Measurements from ENCODE around the gene HIP1R. TPM values are rescaled to one million over a fixed set of nuclear protein-coding genes. Genes with fewer than 3 reads are reported as not detected.
A peak's percentile ranks its signal among the peaks of the same experiment; 100 is the strongest.

The HIP1R gene
- total RNA-seq, 4 donors from 2014 or later = 27.3 to 46.3 (median 44.8) TPM

- H3K4me3 ChIP-seq = no peak overlapping the region
- TF ChIP-seq CTCF (IDR thresholded peaks at IDR 0.05) (no peak), POLR2A (IDR thresholded peaks at IDR 0.05) (no peak)
Measured at GRCh38 chr12:122849352-122850047, 14.2 kb downstream of the HIP1R start.

GRCh38 chr12:122850048-122850445, 14.8 kb downstream of the HIP1R start:
- DNase-seq = no peak
- peak overlapping the region in 1 of 4 donors; percentile 76 for H3K27ac ChIP-seq
- WGBS, 2 donors = 92% methylated on average over 2 of the region's 14 CpGs; no CpG with 5 or more reads in 1 of the 2 donors
- H3K4me1 ChIP-seq = peaks cover 6 to 45% (median 30%) of the 10 kb centered on the region in 3 donors
- H3K36me3 ChIP-seq = peaks cover 0 to 22% (median 0%) of the 10 kb centered on the region in 3 donors
- TF ChIP-seq POLR2A (IDR thresholded peaks at IDR 0.05) (no peak), CTCF (IDR thresholded peaks at IDR 0.05) (no peak)
- intact Hi-C loops (cut with DNase I) = no loop called here
- H3K9me3 ChIP-seq = no peaks in the 10 kb centered on the region
- no peak overlapping the region for H3K4me3 ChIP-seq
- H3K27me3 ChIP-seq = no peaks in the 10 kb centered on the region

More at GRCh38 chr12:122849352-122850047, 14.2 kb downstream of the HIP1R start:
- 87 to 93% methylated on average over 15 to 18 of the region's 26 CpGs for WGBS, 2 donors
- intact Hi-C loops (cut with DNase I) = no loop called here
- DNase-seq = no peak
- peak overlapping the region in 1 of 4 donors; percentile 76 for H3K27ac ChIP-seq
- no peaks in the 10 kb centered on the region for H3K27me3 ChIP-seq
- H3K4me1 ChIP-seq = peaks cover 6 to 50% (median 35%) of the 10 kb centered on the region in 3 donors
- no peaks in the 10 kb centered on the region for H3K9me3 ChIP-seq
- H3K36me3 ChIP-seq = peaks cover 0 to 17% (median 0%) of the 10 kb centered on the region in 3 donors

- peak overlapping the region in 2 of 4 donors; percentile 55 to 90 for H3K27ac ChIP-seq
- H3K4me1 ChIP-seq = peaks cover 6 to 38% (median 30%) of the 10 kb centered on the region in 3 donors
- WGBS, 2 donors = 84 to 87% methylated on average over 9 to 14 of the region's 27 CpGs
- H3K36me3 ChIP-seq = peaks cover 0 to 30% (median 4%) of the 10 kb centered on the region in 3 donors
- intact Hi-C loops (cut with DNase I) = no loop called here
- TF ChIP-seq CTCF (IDR thresholded peaks at IDR 0.05) (no peak), POLR2A (IDR thresholded peaks at IDR 0.05) (no peak)
- no peaks in the 10 kb centered on the region for H3K9me3 ChIP-seq
- H3K4me3 ChIP-seq = no peak overlapping the region
- no peak for DNase-seq
- no peaks in the 10 kb centered on the region for H3K27me3 ChIP-seq
Measured at GRCh38 chr12:122850695-122851350, 15.6 kb downstream of the HIP1R start.

GRCh38 chr12:122851820-122852219, 16.6 kb downstream of the HIP1R start:
- TF ChIP-seq POLR2A (IDR thresholded peaks at IDR 0.05) (no peak), CTCF (IDR thresholded peaks at IDR 0.05) (no peak)
- Histone ChIP-seq H3K27ac (peak overlapping the region; percentile 55 to 90 (median 74)), H3K4me1 (peaks cover 6 to 33% (median 30%) of the 10 kb centered on the region in 3 donors), H3K27me3 (no peaks in the 10 kb centered on the region), H3K36me3 (peaks cover 0 to 40% (median 11%) of the 10 kb centered on the region in 3 donors), H3K4me3 (peak overlapping the region in 1 of 4 donors; percentile 10), H3K9me3 (no peaks in the 10 kb centered on the region)
- WGBS, 2 donors = 0 to 63% methylated on average over 1 of the region's 5 CpGs
- no peak for DNase-seq
- intact Hi-C loops (cut with DNase I) = no loop called here

Data from esophagus squamous epithelium (tissue), 5 donors.